Keratinocyte (primary cell): ENCODE results near the gene ZNF695. TPM values are rescaled to one million over a fixed set of nuclear protein-coding genes. Genes with fewer than 3 reads are reported as not detected.

ENCODE experiments used
- DNase-seq: peaks from one replicate; pipeline ENCODE4 v3.0.0-alpha.2; 2011; ENCODE audit warnings: low read depth, missing footprints, low spot score
- FAIRE-seq: peaks from 2 replicates; lab custom pipeline; 2011; peaks lifted over from hg19 to GRCh38; lab: Jason Lieb, UNC
- H2AFZ ChIP-seq: 2 replicates; pipeline ENCODE4 v1.6.0; 2012; ENCODE audit warnings: low read length, control low read depth, inconsistent platforms; ENCODE audit not compliant: control insufficient read depth
- H3K27ac ChIP-seq: 2 replicates; pipeline ENCODE4 v1.5.1; 2011; ENCODE audit warnings: low read length; ENCODE audit not compliant: control insufficient read depth, insufficient read depth
- H3K27me3 ChIP-seq: 3 replicates; pipeline ENCODE4 v1.6.0; 2011; ENCODE audit warnings: low read length; ENCODE audit not compliant: control insufficient read depth, insufficient read depth; ENCODE audit errors: extremely low read depth
- H3K36me3 ChIP-seq, 2 experiments: 2 replicates in 1 of 2; 3 replicates in 1 of 2; pipeline ENCODE4 v1.5.1; 2011; ENCODE audit warnings: low read length in 2 of 2, mild to moderate bottlenecking in 1 of 2; ENCODE audit not compliant: control insufficient read depth in 2 of 2, insufficient read depth in 2 of 2; ENCODE audit errors: extremely low read depth in 1 of 2
- H3K4me1 ChIP-seq: 3 replicates; pipeline ENCODE4 v1.5.1; 2011; ENCODE audit warnings: low read length; ENCODE audit not compliant: control insufficient read depth, insufficient read depth; ENCODE audit errors: extremely low read depth
- H3K4me2 ChIP-seq: 3 replicates; pipeline ENCODE4 v1.6.0; 2011; ENCODE audit warnings: low read depth, low read length; ENCODE audit not compliant: control insufficient read depth, insufficient read depth; ENCODE audit errors: extremely low read depth
- H3K4me3 ChIP-seq, 3 experiments: fragments of 200-600 bp in 1 of 3; sonication (generic) in 1 of 3; 2 replicates in 2 of 3; 3 replicates in 1 of 3; pipeline ENCODE4 v1.5.1; 2011 to 2016; ENCODE audit warnings: low read length in 3 of 3, mild to moderate bottlenecking in 3 of 3, control low read depth in 2 of 3, inconsistent platforms in 1 of 3, low read depth in 1 of 3, mixed read lengths in 1 of 3, mixed run types in 1 of 3, moderate library complexity in 1 of 3; ENCODE audit not compliant: control insufficient read depth in 2 of 3, insufficient read depth in 2 of 3; ENCODE audit errors: extremely low read depth in 1 of 3
- H3K79me2 ChIP-seq: 2 replicates; pipeline ENCODE4 v1.6.0; 2012; ENCODE audit warnings: low read length; ENCODE audit not compliant: control insufficient read depth, insufficient read depth
- H3K9ac ChIP-seq: 3 replicates; pipeline ENCODE4 v1.6.0; 2011; ENCODE audit warnings: low read length; ENCODE audit not compliant: control insufficient read depth, insufficient read depth; ENCODE audit errors: extremely low read depth
- H3K9me1 ChIP-seq: 3 replicates; pipeline ENCODE4 v1.6.0; 2011; ENCODE audit warnings: low read length; ENCODE audit not compliant: control insufficient read depth, insufficient read depth; ENCODE audit errors: extremely low read depth
- H3K9me3 ChIP-seq: 2 replicates; pipeline ENCODE4 v1.5.1; 2012; ENCODE audit warnings: low read depth, low read length; ENCODE audit not compliant: control insufficient read depth
- H4K20me1 ChIP-seq: 3 replicates; pipeline ENCODE4 v1.6.0; 2011; ENCODE audit warnings: low read length; ENCODE audit not compliant: control insufficient read depth, insufficient read depth; ENCODE audit errors: extremely low read depth
- EZH2 ChIP-seq: IDR thresholded peaks from one replicate; pipeline ENCODE4 v1.6.1; 2012; ENCODE audit warnings: inconsistent platforms, mild to moderate bottlenecking, low read length, moderate library complexity
- dilution Hi-C: fragments of 300-500 bp; cut with MboI; formaldehyde crosslinking; loops from one replicate; pipeline ENCODE4 v1.7.0; 2020; ENCODE audit warnings: low sequenced_read_pairs; ENCODE audit not compliant: extremely low pct_ligation_motif_present
- polyA plus RNA-seq, 5 experiments: library from polyadenylated mRNA; depleted of rRNA in 3 of 5; stranded (reverse) in 3 of 5; stranded (forward) in 1 of 5; unstranded in 1 of 5; fragments of >200 nt; gene quantifications; 1 replicate in 1 of 5; 2 replicates in 3 of 5; 3 replicates in 1 of 5; pipeline versions ENCODE4 v1.2.1 to v1.2.3, GENCODE V29; 2011 to 2012; ENCODE audit warnings: missing spikeins in 2 of 5, low read depth in 1 of 5, low replicate concordance in 1 of 5
- TF ChIP-seq, protein P1 (sequence below), 3 experiments: IDR thresholded peaks in 1 of 3; conservative IDR thresholded peaks in 1 of 3; optimal IDR thresholded peaks in 1 of 3; 2 replicates in 2 of 3; 3 replicates in 1 of 3; pipeline versions ENCODE3 to v1.5.1; 2011; ENCODE audit warnings: low read length in 3 of 3, mild to moderate bottlenecking in 3 of 3, moderate library complexity in 2 of 3, control low read depth in 1 of 3, inconsistent platforms in 1 of 3; ENCODE audit not compliant: insufficient read depth in 2 of 3; ENCODE audit errors: extremely low read depth in 1 of 3

The ZNF695 gene
- polyA plus RNA-seq, 1 donor (not counting 4 experiments of a cell fraction or from before 2014, with no cell fraction given): 0.89 TPM

DNA sequence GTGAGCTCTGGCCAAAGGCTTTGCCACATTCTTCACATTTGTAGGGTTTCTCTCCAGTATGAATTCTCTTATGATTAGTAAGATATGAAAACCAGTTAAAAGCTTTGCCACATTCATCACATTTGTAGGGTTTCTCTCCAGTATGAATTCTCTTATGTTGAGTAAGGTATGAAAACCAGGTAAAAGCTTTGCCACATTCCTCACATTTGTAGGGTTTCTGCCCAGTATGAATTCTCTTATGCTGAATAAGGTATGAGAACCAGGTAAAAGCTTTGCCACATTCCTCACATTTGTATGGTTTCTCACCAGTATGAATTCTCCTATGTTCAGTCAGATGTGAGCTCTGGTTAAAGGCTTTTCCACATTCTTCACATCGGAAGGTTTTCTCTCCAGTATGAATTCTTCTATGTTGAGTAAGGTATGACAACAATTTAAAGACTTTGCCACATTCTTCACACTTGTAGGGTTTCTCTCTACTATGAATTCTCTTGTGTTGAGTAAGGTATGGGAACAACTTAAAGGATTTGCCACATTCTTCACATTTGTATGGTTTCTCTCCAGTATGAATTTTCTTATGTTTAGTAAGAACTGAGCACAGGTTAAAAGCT lies 20.7 kb downstream of the ZNF695 start:
- Histone ChIP-seq H3K4me3 (no peak overlapping the region), H3K9me3 (no peaks in the 10 kb centered on the region), H3K36me3 (no peaks in the 10 kb centered on the region), H3K9ac (no peak overlapping the region), H3K4me2 (no peak overlapping the region), H2AFZ (no peak overlapping the region), H4K20me1 (no peaks in the 10 kb centered on the region), H3K79me2 (no peaks in the 10 kb centered on the region), H3K4me1 (no peaks in the 10 kb centered on the region), H3K27ac (no peak overlapping the region), H3K9me1 (no peaks in the 10 kb centered on the region), H3K27me3 (no peaks in the 10 kb centered on the region)
- dilution Hi-C loops: no loop called here
- TF ChIP-seq, protein P1, sequence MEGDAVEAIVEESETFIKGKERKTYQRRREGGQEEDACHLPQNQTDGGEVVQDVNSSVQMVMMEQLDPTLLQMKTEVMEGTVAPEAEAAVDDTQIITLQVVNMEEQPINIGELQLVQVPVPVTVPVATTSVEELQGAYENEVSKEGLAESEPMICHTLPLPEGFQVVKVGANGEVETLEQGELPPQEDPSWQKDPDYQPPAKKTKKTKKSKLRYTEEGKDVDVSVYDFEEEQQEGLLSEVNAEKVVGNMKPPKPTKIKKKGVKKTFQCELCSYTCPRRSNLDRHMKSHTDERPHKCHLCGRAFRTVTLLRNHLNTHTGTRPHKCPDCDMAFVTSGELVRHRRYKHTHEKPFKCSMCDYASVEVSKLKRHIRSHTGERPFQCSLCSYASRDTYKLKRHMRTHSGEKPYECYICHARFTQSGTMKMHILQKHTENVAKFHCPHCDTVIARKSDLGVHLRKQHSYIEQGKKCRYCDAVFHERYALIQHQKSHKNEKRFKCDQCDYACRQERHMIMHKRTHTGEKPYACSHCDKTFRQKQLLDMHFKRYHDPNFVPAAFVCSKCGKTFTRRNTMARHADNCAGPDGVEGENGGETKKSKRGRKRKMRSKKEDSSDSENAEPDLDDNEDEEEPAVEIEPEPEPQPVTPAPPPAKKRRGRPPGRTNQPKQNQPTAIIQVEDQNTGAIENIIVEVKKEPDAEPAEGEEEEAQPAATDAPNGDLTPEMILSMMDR (optimal IDR thresholded peaks at IDR 0.05 in 1 of 3, IDR thresholded peaks at IDR 0.05 in 1 of 3, conservative IDR thresholded peaks at IDR 0.05 in 1 of 3; ENCODE audit: extremely low read depth in 1 of 3, insufficient read depth in 2 of 3, low read length in 3 of 3): no peak
- TF ChIP-seq EZH2: no peak
- FAIRE-seq (no peak), DNase-seq (no peak)

DNA sequence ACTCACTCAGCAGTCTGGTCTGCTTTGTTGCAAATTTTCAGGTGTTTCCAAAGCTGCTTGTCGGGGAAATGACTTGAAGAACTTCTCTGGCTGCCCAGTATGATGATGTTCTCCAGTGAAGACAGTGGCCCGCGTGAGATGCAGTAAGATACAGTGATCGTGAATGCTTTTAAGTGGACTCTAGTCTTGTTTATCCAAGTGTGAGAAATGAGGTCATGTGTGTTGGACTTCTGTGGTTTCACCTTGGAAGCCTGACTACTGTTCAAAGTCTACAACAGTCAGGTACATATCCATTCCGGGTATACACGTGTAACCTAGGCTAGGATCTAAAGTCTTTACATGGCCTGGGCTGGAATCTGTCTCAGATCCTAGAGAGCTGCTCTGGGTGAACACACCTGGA lies 29.1 kb downstream of the ZNF695 start:
- no peaks in the 10 kb centered on the region for H3K9me3 ChIP-seq

More for the DNA sequence above, 29.1 kb downstream of the ZNF695 start:
- H3K9me1 ChIP-seq: no peaks in the 10 kb centered on the region
- no peak overlapping the region for H3K4me2 ChIP-seq
- H3K27me3 ChIP-seq: no peaks in the 10 kb centered on the region
- no peaks in the 10 kb centered on the region for H4K20me1 ChIP-seq
- H3K9ac ChIP-seq: no peak overlapping the region
- no peak overlapping the region for H2AFZ ChIP-seq
- no peaks in the 10 kb centered on the region for H3K36me3 ChIP-seq
- DNase-seq: no peak
- dilution Hi-C loops: no loop called here
- TF ChIP-seq, protein P1 (optimal IDR thresholded peaks at IDR 0.05 in 1 of 3, IDR thresholded peaks at IDR 0.05 in 1 of 3, conservative IDR thresholded peaks at IDR 0.05 in 1 of 3; ENCODE audit: extremely low read depth in 1 of 3, insufficient read depth in 2 of 3, low read length in 3 of 3): no peak
- TF ChIP-seq EZH2: no peak
- FAIRE-seq: no peak
- no peak overlapping the region for H3K27ac ChIP-seq
- H3K79me2 ChIP-seq: no peaks in the 10 kb centered on the region
- H3K4me3 ChIP-seq: no peak overlapping the region
- H3K4me1 ChIP-seq: no peaks in the 10 kb centered on the region
